Neutrophil (primary cell): ENCODE measurements around the gene LHX4.

ENCODE experiments used
- H3K27ac ChIP-seq: fragments of 200-600 bp; sonication (generic); 2 replicates; pipeline ENCODE4 v1.5.1; 2016; ENCODE audit warnings: mild to moderate bottlenecking, moderate library complexity
- H3K27me3 ChIP-seq: fragments of 200-600 bp; sonication (generic); 2 replicates; pipeline ENCODE4 v1.6.0; 2016; ENCODE audit warnings: mild to moderate bottlenecking
- H3K36me3 ChIP-seq: fragments of 200-600 bp; sonication (generic); 2 replicates; pipeline ENCODE4 v1.5.1; 2017
- H3K4me1 ChIP-seq, 2 experiments: fragments of 200-600 bp in 1 of 2; sonication (generic) in 1 of 2; 1 replicate in 1 of 2; 2 replicates in 1 of 2; pipeline versions ENCODE4 v1.5.1 to v1.6.1; 2013 to 2016; ENCODE audit warnings: low read depth in 1 of 2, low read length in 1 of 2, mild to moderate bottlenecking in 1 of 2, moderate library complexity in 1 of 2; ENCODE audit not compliant: control insufficient read depth in 1 of 2, insufficient read depth in 1 of 2
- H3K4me3 ChIP-seq, 2 experiments: fragments of 200-600 bp in 1 of 2; sonication (generic) in 1 of 2; 1 replicate in 1 of 2; 2 replicates in 1 of 2; pipeline ENCODE4 v1.5.1; 2013 to 2016; ENCODE audit warnings: low read depth in 1 of 2, low read length in 1 of 2, mild to moderate bottlenecking in 1 of 2, moderate library complexity in 1 of 2
- H3K9me3 ChIP-seq: fragments of 200-600 bp; sonication (generic); 2 replicates; pipeline ENCODE4 v1.5.1; 2016
- TF ChIP-seq, protein P1 (sequence below): fragments of 200-600 bp; sonication (generic); IDR thresholded peaks from 2 replicates; pipeline ENCODE4 v1.5.1; 2016; ENCODE audit warnings: antibody characterized with exemption

The LHX4 gene

DNA sequence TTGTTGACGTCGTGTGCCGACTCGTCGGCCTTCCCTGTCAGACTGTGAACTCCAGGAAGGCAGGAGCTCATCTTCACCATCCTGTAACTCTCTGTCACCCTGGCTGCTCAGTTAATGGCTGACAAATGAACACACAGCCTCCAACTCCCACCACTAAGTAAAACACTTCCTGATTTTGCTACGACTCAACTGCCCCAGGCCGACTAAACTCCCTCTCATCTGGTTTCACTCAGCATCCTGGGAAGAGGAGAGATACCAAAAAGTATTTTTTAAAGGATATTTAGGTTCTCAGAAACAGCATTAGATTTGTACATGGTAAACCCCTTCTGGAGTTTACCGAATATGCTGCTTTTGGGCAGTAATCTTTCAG is 18.2 kb upstream of the LHX4 start:
- peaks cover 7 to 10% of the 10 kb centered on the region in 2 experiments for H3K4me1 ChIP-seq
- no peaks in the 10 kb centered on the region for H3K9me3 ChIP-seq
- H3K27ac ChIP-seq, result no peak overlapping the region
- TF ChIP-seq, protein P1, sequence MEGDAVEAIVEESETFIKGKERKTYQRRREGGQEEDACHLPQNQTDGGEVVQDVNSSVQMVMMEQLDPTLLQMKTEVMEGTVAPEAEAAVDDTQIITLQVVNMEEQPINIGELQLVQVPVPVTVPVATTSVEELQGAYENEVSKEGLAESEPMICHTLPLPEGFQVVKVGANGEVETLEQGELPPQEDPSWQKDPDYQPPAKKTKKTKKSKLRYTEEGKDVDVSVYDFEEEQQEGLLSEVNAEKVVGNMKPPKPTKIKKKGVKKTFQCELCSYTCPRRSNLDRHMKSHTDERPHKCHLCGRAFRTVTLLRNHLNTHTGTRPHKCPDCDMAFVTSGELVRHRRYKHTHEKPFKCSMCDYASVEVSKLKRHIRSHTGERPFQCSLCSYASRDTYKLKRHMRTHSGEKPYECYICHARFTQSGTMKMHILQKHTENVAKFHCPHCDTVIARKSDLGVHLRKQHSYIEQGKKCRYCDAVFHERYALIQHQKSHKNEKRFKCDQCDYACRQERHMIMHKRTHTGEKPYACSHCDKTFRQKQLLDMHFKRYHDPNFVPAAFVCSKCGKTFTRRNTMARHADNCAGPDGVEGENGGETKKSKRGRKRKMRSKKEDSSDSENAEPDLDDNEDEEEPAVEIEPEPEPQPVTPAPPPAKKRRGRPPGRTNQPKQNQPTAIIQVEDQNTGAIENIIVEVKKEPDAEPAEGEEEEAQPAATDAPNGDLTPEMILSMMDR, result no peak
- H3K36me3 ChIP-seq, result no peaks in the 10 kb centered on the region
- H3K27me3 ChIP-seq, result no peaks in the 10 kb centered on the region
- no peak overlapping the region for H3K4me3 ChIP-seq

DNA sequence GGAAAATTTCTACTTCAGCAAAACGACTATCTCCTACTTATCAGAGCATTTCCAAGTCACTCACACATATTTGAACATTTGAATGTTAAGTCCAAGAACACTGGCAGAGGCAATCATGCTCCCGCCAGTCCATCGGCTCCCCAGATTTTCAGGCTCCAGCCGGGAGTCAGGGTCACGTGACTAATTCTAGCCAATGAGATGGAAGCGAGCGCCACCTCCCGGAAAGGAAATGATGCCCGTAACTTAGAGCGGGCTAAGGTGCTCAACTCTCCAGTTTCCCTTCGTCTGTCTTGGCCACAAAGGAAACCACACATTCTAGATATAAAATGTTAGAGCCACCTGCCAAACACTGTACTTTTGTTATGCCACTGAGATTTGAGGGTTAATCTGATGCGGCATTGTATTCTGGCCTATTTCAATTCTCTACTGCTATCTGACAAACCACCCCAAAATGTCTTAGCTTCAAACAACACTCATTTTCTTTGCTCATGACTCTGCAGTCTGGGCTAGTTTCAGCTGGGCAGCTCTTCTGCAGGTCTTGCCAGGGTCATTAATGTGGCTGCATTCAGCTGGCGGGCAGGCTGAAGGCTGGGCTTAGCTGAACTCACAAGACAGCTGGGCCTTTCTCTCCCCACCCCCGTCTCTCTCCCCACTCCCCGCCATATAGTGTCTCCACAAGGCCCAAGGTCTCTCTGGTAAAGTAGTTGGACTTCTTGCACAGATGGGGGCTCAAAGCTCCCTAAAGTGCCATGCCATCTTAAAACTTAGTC is 16.5 kb upstream of the LHX4 start:
- Histone ChIP-seq H3K4me1 (no peaks in the 10 kb centered on the region), H3K36me3 (no peaks in the 10 kb centered on the region), H3K9me3 (no peaks in the 10 kb centered on the region), H3K4me3 (no peak overlapping the region), H3K27me3 (no peaks in the 10 kb centered on the region), H3K27ac (no peak overlapping the region)
- TF ChIP-seq, protein P1, result no peak

DNA sequence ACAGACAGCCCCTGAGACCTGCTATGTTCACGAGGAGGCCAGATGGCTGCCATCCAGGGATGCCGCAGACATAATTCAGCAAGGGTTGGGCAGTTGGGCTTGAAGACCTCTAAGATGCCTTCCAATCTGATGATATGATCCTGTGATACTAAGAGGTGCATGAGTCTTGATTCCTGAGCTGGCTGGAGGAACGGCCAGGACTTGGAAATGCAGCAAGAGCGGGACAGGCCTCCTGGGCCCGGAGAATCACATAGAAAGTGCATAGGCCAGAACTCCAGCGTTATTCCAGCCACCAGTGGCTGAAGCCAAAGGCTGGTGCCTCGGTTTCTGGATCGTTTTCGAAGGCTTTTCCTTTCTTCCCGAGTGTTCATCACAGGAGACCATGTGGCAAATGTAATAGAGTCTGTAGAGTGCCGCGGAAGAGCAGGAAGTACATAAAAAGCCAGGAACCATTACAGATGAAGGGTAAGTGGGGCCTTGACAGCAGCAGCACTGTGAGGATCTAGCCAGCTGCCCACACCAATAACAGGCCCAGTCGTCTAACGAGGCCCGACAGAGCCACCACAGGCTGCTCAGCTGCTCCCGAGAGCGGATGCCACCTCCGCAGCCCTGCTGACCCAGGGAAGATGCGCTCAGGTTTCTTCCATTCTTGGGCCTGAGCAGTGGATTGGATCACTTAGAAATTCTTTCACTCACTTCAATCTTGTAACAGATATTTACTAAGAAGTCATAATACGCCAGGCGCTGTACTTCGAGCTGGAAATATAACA is 14.0 kb upstream of the LHX4 start:
- Histone ChIP-seq H3K27ac (no peak overlapping the region), H3K27me3 (peaks cover 4% of the 10 kb centered on the region), H3K36me3 (no peaks in the 10 kb centered on the region), H3K4me3 (no peak overlapping the region), H3K4me1 (no peaks in the 10 kb centered on the region), H3K9me3 (no peaks in the 10 kb centered on the region)
- TF ChIP-seq, protein P1, result no peak

DNA sequence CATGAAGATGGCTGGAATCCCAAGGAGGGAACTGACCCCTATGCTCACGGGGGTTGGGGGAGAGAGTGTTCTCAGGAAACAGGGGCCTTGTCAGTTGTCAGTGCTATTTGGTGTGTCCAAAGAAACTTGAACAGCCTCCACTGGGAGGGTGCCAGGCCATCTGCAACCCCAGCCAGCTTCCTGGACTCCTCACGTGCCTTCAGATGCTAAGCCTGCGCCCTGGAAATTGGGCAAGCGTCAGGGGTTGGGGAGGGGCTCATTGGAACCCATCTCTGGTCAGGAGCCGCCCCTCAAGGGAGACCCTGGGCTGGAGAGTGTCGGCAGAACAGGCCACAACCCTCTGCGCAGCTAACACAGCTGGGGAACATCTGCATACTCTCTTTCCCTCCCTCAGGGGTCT is 13.1 kb upstream of the LHX4 start:
- Histone ChIP-seq H3K9me3 (no peaks in the 10 kb centered on the region), H3K27ac (no peak overlapping the region), H3K4me3 (no peak overlapping the region), H3K27me3 (peaks cover 10% of the 10 kb centered on the region), H3K36me3 (no peaks in the 10 kb centered on the region), H3K4me1 (no peaks in the 10 kb centered on the region)
- TF ChIP-seq, protein P1, result no peak

DNA sequence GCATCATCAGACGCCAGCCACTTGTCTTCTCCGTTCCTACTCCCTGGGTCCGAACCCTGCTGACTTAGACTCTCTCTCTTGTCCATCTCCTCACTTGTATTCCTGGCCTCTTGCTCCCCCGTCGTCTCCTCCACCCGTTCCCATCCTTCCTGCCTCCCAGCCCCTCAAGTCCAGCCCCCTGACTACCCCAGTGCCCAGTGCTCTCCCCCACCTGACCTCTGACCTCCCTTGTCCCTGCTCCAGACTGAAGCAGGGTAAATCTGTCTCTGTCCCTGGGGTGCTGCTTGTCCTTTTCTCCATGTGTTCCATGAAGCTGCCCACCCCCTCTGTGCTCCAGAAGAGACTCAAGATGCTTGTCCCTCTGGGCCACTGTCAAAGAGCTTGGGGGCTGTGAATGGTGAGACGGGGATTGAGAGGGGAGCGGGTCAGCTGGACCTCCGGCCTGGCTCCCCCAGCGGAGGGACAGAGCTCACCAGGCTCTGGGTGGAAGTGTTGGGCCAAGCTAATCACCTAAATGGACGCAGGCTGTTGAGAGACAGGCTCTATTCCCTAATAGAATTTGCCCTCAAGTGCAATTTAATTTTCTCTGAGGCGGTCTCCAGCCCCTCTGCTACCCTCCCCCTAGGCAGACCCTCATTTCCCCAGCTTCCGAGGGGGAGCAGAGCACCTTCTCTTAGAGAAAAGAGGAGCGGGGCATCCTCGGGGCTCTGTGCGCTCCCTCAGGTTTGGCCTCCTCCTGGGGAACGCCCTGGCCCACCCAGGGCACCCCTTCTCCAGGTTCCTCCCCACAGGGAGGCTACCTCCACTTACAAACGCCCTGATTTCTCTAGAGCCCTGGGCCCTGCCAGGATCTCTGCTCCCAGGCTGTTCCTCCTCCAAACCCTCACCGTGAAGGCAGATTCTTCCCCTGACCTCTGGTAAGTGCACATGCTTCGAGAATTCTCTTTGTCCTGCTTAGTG is 11.0 kb upstream of the LHX4 start:
- Histone ChIP-seq H3K27ac (no peak overlapping the region), H3K4me1 (no peaks in the 10 kb centered on the region), H3K36me3 (no peaks in the 10 kb centered on the region), H3K4me3 (no peak overlapping the region), H3K27me3 (peaks cover 31% of the 10 kb centered on the region), H3K9me3 (no peaks in the 10 kb centered on the region)
- TF ChIP-seq, protein P1, result no peak
